ENCODE measurements around the gene TMCC3.

The TMCC3 gene

GRCh38 chr12:94671917-94672316 lies 21.6 kb upstream of the TMCC3 start (continued):
- TF ChIP-seq ZNF692 (tag by site-specific recombination; IDR thresholded peaks at IDR 0.05) = 0 out of 2 replicates have a peak, but pooled peaks have one; percentile 16

GRCh38 chr12:94670898-94671297 lies 20.5 kb upstream of the TMCC3 start:
- H3K4me3 ChIP-seq (ENCODE audit: low read depth, low read length) = no peak overlapping the region
- H3K4me1 ChIP-seq (ENCODE audit: control insufficient read depth, insufficient read depth, low read length) = peaks cover 2% of the 10 kb centered on the region; the same call in 1 of the 2 replicates
- no peaks in the 10 kb centered on the region for H3K36me3 ChIP-seq (ENCODE audit: control insufficient read depth in 2 of 2, insufficient read depth in 1 of 2, low read length in 2 of 2)
- no peaks in the 10 kb centered on the region for H3K9me3 ChIP-seq (ENCODE audit: control insufficient read depth, insufficient read depth, low read depth, low read length)
- POLR2A ChIA-PET = interaction anchor here (0.6 kb wide), 1 partner anchor 118 kb away, joined by 4 read pairs; no protein-coding TSS in a partner anchor
- no peak overlapping the region for H3K27ac ChIP-seq (ENCODE audit: extremely low read depth, low read depth, low read length)
- TF ChIP-seq MZF1 (tag by site-specific recombination; IDR thresholded peaks at IDR 0.05; ENCODE audit: borderline replicate concordance) (peak; percentile 48; the same call in 1 of the 2 replicates), ZNF555 (tag by site-specific recombination; conservative IDR thresholded peaks at IDR 0.05) (no peak)
- CTCF ChIA-PET = no interaction called here

- H3K4me3 ChIP-seq (ENCODE audit: low read depth, low read length) = no peak overlapping the region
- H3K27ac ChIP-seq (ENCODE audit: extremely low read depth, low read depth, low read length) = no peak overlapping the region
- POLR2A ChIA-PET = no interaction called here
- no peaks in the 10 kb centered on the region for H3K36me3 ChIP-seq (ENCODE audit: control insufficient read depth in 2 of 2, insufficient read depth in 1 of 2, low read length in 2 of 2)
- no peaks in the 10 kb centered on the region for H3K9me3 ChIP-seq (ENCODE audit: control insufficient read depth, insufficient read depth, low read depth, low read length)
- CTCF ChIA-PET = interaction anchor here (0.5 to 0.6 kb wide), 2 partner anchors 86 to 1182 kb away, joined by 3 read pairs; no protein-coding TSS in a partner anchor
- TF ChIP-seq YY2 (tag by site-specific recombination; IDR thresholded peaks at IDR 0.05) (no peak), ZNF26 (tag by site-specific recombination; IDR thresholded peaks at IDR 0.05) (no peak), ZNF629 (tag by site-specific recombination; IDR thresholded peaks at IDR 0.05) (no peak), TCF7L2 (IDR thresholded peaks at IDR 0.05; ENCODE audit: borderline replicate concordance, low read depth, low read length) (no peak), ZNF202 (tag by site-specific recombination; IDR thresholded peaks at IDR 0.05; ENCODE audit: borderline replicate concordance) (no peak), MZF1 (tag by site-specific recombination; IDR thresholded peaks at IDR 0.05; ENCODE audit: borderline replicate concordance) (no peak), ZNF664 (tag by site-specific recombination; IDR thresholded peaks at IDR 0.05) (no peak), ZNF510 (tag by site-specific recombination; IDR thresholded peaks at IDR 0.05; ENCODE audit: insufficient replicate concordance) (no peak), ZNF670 (tag by site-specific recombination; IDR thresholded peaks at IDR 0.05; ENCODE audit: low read depth) (no peak), ZNF777 (tag by site-specific recombination; IDR thresholded peaks at IDR 0.05; ENCODE audit: borderline replicate concordance) (no peak), ZSCAN23 (tag by site-specific recombination; IDR thresholded peaks at IDR 0.05) (no peak), ZNF426 (tag by site-specific recombination; IDR thresholded peaks at IDR 0.05) (no peak), KLF9 (tag by site-specific recombination; IDR thresholded peaks at IDR 0.05; ENCODE audit: low read depth) (no peak), ZNF626 (tag by site-specific recombination; IDR thresholded peaks at IDR 0.05) (no peak), GLIS2 (tag by site-specific recombination; IDR thresholded peaks at IDR 0.05) (no peak), ZNF580 (tag by site-specific recombination; IDR thresholded peaks at IDR 0.05) (no peak), ZNF324 (tag by site-specific recombination; IDR thresholded peaks at IDR 0.05) (no peak), BCL6B (tag by site-specific recombination; IDR thresholded peaks at IDR 0.05) (no peak), ZNF354C (tag by site-specific recombination; IDR thresholded peaks at IDR 0.05; ENCODE audit: borderline replicate concordance, low read depth) (no peak)
- H3K4me1 ChIP-seq (ENCODE audit: control insufficient read depth, insufficient read depth, low read length) = peaks cover 2% of the 10 kb centered on the region; the same call in 1 of the 2 replicates
Observed at GRCh38 chr12:94670075-94670474, 19.7 kb upstream of the TMCC3 start.
